ENCODE measurements around the gene HDAC3.

The HDAC3 gene

DNA sequence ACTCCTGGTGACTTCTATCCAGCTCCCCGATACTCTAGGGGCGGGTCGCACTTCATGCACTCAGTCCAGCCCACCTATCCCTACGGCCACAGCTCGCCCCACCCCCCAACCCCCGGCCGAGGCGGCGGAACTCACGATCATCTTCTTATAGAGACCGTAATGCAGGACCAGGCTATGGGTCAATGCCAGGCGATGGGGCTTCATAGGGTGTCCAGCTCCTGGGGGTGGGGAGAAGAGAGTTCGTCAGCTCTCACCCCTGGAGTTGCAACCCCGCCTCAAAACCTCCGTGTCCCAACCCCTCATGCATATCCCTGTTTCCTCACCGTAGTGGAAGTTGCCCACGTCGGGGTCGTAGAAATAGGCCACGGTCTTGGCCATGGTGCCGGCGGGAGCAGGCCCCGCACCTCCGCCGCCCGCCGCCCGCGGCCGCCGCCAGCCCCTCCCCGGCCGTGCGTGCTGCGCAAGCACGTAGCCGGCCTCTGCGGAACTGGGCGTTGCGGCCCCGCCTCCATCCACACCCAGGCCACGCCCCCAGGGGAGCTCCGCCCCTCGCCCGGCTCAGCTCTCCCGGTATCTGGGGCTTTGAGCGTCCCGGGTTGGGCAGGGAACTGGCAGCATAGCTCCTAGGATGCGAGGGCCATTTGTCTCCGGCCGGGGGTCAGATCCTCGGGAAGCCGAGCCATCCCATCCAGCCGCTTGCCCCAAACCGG is at the start of gene HDAC3, which contains the start of gene RELL2:
TSS of gene HDAC3 (minus strand) at position 437 of the 710 bp plus-strand sequence. CDS start at position 378, 59 bp downstream.
TSS of gene RELL2 (plus strand) at position 585 of the 710 bp plus-strand sequence. CDS start 1,229 bp downstream, outside the sequence.
- no peak for FAIRE-seq

DNA sequence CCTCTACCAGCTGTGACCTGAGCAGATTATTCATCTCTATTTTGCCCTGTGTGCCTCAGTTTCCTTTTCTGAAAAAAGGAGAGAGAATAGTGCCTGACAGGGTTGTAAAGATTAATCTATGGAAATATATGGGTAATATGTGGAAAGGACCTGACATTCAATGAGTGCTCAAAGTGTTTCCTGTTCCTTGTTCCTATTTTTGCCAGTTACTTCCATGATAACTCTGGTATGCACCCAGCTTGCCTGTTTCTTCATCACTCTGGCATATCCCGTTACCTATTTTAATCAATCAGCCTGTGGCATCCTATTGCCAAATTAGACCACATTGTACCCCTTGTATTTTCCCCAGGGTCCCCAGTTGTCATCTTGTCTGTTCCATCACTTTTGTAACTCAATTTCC is 48.9 kb upstream of the HDAC3 start:
- no peak for FAIRE-seq

DNA sequence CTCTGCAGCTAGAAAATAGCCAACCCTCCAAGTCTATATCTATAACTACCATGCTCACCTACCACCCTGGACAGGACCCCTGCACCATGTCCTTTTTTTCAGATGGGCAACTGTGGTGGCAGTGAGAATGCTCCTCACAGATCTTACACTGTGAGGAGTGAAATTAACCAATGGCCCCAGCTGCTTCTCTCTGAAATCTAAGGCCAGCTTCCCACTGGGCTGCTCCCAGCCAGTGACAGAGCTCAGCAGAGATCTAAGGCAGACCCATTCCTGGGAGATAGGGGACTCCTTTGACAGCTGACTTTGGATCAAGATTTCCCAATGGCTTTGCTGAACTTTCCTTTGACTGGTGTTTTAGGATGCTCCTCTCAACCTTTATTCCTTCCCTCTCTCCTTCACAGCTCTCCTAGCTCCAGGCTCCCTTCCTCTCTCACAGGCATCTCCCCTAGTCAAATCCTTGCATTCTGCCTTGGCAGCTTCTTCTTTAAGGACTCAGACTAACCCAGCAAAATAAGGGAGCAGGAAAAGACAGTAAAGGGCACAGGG is 47.0 kb upstream of the HDAC3 start:
- FAIRE-seq, result no peak

DNA sequence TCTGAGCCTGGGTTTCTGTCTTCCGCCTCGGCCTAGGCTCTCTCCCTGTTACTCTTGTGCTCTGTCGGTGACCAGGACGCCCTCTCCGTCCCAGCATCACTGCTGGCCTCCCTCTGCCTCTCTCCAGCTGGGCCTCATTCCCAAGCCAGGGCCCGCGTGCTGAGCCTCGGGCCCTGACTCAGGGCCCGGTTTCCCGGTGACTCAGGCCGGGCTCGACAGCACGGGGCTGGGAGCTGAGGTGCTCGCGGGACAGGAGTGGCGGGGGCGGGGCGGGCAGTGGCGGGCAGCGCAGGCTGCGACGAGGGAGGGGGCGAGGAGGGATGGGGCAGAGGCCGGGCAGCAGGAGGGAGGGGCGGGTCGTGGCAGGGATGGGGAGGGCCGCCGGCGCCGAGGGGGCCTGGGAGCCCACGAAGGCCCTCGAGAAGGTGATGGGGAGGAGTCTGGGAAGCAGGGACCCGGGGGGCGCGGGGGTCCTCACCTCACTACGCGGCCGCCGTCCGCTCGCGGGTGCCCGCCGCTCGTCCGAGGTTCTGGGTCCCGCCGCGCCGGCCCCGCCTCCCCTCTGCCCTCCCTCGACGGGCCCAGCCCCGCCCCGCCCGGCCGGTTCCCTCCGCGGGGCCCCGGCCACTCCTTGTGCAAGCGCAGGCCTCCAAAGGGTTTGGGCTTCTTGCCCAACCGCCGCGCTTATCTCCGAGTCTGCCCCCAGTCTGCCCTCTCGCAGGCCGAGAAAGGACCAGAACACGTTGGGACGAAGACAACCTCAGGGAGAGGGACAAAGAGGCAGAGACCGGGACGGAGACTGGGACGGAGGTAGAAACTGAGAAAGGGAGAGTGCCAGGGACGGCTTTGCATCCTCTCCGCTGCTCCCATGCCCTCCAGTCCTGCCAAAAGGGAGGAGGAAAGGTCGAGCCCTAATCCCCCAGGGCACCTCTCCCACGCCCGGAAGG is 45.3 kb upstream of the HDAC3 start, which contains the start of gene ARAP3:
TSS of gene ARAP3 (minus strand) at position 536 of the 947 bp plus-strand sequence. CDS start 1,744 bp downstream, outside the sequence.
- FAIRE-seq, result no peak

DNA sequence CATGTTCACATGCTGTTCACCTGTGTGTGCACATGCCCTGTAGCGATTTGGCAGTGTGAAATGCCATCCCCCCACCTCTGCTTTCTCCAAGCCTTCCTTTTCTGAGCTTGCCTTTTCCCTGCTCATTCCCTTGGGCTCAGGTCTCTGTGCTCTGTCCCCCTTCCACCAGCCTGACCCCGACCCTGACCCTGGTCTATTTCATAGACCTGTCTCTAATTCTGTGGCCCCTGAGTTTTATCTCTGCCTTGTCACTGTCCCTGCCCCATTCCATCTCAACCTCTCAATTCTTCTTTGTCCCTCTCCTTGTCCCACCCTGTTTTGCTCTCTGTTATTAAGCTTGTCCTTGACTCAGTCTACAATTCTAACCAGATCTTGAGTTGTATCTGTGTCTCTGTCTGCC is 44.6 kb upstream of the HDAC3 start:
- FAIRE-seq, result no peak

DNA sequence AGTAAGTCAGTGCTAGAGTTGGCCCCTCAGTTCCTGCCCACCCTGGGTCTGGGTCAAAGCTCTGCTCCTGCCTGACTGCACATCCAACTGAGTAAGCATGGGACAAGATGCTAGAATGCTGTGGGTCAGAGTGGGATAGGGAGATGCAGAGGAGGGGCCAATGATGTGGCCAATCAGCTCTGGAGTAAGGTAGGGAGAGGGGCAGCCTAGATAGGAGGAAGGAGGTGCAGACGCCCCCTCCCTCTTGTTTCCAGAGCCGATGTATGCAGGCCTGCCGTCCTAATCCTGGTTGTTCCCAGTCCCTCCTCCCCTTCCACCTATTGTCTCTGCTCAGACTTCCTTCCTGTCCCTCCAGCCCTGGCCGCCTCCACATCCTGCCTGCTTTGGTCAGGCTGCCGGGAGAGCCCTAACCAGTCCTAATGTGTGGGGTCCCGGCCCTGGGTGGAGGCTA is 44.1 kb upstream of the HDAC3 start:
- FAIRE-seq, result no peak

DNA sequence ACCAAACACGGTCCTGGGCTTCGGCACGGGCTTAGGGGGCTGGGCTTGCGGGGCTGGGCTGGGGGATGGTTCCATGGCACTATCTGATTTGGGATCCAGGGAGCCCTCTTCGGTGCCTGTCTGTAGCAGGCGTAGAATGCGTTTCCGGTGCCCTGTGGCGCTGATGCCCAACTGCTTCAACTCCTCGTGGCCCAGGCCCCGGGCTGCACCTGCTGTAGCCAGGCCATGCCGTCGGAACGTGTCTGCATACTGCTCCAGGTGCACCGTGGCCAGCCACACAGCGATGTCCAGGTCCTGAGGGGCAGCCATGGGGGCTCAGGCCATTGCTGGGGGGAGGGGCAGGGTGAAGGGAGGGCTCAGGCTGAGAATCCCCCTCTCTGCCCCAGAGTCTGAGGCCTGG is 43.5 kb upstream of the HDAC3 start:
- FAIRE-seq, result no peak

DNA sequence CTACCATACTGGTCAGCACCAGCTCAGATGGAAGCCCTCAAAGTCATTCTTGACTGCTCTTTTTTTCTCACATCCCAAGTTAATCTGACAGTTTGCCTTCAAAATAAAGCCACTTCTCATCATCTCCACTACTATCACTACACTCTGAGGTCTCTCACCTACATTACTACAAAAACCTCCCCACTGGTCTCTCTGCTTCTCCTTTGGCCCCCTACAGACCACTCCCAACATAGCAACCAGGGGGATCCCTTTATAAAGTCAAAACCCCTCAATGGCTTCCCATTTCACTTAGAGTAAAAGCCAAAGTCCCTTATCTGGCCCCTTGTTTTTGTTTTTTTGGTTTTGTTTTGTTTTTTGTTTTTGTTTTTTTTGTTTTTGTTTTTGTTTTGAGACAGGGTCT is 40.8 kb upstream of the HDAC3 start:
- no peak for FAIRE-seq

DNA sequence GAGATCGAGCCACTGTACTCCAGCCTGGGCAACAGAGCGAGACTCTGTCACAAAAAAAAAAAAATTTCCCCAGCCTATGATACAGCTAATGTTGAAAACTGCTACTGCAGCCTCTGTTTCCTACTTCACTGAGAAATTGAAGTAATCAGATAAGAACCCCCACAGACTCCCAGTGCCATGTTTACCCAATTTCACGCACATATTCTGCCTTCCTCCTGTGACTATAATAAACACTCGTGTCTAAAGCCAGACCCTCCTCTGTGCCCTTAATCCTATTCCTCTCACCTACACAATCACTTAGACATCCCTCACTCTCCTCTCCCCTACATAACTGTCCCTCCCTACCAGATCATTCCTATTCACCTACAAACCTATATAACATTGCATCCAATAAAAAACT is 39.0 kb upstream of the HDAC3 start:
- FAIRE-seq, result no peak

DNA sequence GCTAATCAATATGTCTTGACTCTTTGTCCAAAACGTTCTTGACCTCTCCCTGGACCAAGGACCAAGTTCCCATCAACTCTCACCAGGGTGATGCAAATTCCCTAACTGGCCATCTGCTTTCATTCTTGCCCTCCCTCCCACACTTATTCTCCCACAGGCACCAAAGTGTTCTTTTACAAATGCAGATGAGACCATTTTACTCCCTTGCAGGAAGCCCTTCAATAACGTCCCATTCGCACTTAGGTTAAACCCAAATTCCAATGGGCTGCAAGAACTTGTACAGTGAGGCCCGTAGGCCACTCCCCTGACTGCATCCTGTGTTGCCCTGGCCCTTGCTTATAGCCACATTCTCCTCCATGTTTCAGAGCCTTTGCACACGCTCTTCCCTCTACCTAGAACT is 38.1 kb upstream of the HDAC3 start:
- FAIRE-seq, result no peak

DNA sequence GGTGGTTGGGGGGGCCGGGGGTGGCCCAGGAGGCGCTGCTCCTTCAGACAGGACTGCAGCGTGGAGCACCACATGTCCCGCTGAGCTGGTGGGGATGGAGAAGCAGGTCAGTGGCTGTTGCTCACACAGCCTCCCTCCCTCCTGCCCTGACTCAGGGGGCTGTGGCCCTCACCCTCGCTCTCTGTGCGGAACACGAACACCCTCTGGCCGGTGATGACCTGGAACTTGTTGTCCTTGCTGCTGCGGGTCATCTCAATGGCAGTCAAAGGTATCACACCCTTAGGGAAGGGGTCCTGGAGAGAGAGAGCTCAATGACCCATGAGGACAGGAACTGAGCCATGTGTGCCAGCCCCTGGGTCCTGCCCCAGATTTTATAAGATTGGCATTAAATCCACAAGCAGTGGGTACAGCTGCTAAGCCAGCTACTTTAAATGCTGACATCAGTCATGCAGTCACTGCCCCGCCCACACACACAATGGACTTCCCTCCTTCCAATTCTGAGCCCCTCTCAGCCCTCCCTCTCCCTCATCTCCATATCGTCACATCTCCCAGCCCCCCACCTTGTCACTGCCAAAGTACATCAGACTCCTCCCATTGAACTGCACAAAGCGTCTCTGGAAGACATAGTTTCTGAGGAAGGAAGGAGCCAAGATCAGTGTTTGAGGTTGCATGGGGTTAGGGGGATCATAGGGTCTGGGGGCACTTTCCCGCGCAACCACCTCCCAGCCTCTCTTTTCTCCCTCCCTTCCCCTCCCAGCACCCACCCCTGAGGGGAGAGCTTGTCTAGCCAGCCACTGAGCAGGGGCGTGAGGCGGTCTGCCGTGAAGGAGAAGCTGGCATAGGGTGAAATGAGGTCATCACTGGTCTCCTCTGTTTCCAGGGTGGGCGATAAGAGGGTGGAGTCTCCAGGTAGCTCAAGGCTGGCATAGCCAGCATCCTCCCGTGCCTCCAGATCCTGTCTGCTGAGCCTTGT is 36.5 kb upstream of the HDAC3 start:
- FAIRE-seq, result no peak

DNA sequence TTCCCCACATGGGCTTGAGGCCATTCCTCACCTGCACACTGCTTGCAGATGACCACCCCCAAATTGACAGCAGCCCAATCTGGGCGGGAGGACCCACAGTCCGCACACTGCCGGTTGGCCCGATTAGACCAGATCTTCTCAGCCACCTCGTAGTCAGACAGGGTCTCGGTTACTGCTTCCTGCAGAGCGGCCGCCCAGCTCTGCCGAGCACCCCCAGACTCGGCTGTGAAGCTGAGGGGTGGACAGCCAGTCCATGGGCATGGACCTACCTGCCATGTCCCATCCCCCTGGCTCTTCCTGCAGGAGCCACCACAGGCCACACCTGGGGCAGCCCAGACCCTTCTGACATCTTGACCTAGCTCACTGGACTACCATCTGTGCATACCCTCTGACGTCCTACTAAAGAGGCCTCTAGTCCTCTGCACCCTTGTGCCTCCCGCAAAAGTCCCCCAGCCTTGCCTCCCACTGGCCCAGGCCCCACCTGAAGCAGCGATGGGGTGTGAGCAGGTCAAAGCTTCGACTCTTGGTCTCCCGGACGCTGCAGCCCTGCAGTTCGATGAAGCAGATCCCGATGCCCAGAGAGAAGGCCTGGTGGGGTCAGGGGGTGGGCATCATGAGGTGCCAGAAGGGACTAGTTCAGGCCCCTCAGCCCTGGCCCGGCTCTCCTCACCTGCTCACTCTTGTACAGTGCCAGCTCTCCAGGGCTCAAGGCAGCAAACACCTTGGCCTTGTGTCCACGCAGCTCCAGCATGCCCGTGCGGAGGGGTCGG is 35.6 kb upstream of the HDAC3 start:
- no peak for FAIRE-seq

DNA sequence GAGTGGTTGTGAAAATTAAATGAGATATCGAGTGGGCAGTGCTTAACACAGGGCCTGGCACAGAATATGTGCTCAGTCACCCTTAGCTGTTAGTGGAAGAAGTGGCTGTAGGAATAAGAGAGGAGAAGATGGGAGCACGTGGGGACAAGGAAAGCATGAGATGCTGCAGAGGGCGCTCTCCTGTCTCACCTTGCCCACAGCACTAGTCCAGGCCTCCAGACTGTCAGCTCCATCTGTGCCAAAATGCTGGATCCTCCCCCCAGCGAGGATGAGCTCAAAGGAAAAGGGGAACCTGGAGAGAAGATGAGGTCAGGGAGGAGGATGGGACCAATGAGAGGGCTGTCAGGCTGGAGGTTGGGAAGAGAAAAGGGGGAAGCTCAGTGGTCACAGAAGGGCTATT is 32.9 kb upstream of the HDAC3 start:
- no peak for FAIRE-seq

DNA sequence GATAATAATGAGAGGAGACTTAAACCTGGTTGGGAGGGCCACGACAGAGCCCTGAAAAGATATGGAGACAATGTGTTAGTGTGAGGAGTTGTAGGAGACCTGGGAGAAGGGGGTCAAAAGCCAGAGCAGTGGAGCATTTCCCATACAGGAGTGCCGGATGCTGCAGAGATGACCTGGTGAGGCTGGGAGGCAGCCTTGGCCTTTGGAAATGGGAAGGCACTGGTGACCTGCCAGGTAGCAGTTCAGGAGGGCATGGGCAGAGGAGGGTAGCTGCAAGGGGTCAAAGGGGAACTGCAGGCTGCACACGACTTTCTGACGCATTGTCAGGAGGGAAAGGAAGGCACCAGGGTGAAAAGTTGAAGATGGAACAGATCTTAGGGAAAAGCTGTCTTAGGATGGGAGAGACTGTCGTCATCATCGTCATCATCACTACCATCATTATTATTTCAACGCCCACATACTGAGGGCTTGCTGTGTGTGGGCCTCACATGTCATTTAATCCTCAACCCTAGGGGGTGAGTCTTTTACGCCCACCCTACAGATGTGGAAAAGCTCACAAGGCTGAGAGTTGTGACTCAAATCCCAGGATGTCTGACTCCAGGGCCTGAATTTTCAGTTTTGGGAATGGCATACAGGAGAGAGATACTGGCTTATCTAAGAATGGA is 32.1 kb upstream of the HDAC3 start:
- no peak for FAIRE-seq

DNA sequence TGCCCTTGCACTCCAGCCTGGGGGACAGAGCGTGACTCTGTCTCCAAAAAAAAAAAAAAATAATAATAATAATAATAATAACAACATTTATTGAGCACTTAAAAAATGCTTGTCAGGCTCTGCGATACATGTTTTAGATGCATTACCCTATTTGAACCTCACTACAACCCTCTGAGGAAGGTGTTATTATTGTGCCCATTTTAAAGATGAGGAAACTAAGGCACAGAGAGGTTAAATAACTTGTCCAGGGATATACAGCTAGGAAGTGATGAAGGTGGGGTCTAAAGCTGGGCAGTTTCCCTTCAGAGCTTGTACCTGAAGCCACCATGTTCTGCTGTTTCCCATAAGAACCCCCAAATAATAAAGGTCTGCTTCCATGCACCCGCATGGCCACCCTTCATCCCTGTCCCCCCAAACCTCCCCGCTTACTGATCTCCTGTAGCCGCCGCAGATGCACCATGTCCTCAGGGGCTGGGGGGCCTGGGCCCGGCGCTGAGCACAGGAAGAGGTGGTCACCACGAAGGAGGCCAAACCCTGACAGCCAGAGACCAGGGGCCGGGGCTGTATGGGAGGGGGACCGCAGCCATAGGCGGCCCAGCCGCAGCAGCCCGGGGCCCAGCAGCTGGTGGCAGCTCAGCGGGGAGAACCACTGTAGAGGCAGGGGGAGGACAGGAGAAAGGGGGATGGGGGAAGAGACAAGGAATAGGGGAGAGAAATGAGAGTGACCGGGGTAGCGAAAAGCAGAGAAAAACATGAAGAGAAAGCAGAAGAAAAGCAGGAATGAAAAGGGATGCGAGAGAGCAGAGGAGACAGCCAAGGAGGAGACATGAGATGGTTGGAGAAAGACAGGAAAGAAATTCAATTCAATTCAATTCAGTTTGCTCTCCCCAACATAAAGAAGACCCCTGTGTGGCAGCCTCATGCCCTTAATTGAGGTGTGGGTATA is 29.6 kb upstream of the HDAC3 start:
- FAIRE-seq, result no peak

DNA sequence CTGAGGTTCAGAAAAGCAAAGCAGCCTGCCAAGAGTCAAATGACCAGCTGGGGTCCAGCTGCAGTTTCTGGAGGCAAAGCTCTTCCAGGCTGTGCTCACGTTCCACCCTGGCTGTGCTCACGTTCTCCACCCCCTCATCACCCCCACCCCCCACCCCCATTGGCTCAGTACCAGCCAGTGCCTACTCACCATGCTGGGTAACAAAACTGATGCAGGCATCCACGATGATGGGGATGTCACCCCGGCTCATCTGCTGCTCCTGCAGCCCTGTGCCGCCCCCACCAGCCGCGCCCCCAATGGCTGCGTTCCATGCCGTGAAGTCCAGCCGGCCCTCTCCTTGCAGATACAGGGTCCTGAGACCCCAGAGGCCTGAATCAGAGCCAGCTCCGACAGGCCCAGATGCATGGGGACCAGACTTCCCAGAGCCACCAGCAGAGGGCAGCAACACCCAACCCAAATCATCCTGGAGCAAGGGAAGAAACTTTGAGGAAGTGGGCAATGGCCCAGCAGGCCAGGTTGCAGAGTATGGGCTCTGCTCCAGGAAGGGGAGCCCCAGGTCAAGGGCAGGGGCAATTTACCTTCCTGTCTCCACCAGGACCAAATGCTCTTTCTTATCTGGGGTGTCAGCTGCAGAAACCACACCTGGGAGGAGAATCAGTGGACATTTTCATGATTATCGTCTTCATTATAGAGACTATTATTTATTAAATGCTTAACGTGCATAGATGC is 28.2 kb upstream of the HDAC3 start:
- no peak for FAIRE-seq

DNA sequence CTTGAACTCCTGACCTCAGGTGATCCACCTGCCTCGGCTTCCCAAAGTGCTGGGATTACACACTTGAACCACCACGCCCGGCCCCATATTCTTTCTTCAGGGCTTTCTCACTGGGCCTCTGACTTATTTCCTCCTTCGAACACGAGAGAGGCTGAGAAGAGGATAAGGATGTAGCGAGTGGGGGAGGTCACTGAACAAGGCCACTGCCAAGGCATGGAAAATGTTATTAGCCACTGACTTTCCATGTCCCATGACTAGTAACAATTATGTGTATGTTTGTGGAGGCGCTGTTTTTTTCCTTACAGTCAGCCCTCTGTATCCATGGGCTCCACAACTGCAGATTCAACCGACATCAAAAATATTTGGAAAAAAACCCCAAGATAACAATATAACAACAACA is 26.9 kb upstream of the HDAC3 start:
- no peak for FAIRE-seq

DNA sequence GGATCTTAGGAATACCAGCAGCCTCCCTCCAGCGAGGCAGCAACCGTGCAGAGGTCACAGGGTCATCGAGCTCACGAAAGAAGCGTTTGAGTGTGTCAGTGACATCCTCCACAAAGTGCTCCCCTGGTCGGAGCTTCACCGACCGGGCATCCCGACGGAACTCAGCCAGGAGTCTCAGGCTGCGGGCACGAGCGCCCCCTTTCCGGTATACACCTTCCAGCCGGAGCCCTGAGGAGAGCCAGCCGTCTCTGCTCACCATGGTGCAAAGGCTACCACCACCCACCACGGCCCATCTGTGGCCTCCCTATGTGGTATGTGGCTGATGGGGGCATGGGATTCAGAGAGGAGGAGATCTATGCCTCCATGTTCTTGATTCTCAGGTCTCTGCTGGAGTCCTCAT is 25.4 kb upstream of the HDAC3 start:
- FAIRE-seq, result no peak
